NCI-H1694 treated with DMSO at 0.1 percent for 48 hours (cell line): ENCODE data around the gene RAB36.
A peak's percentile ranks its signal among the peaks of the same experiment; 100 is the strongest.

Experiments used
- DNase-seq: peaks from one replicate; lab custom pipeline; 2025; lab: John Stamatoyannopoulos, UW

Gene RAB36

GRCh38 chr22:23158516-23159290 lies 13.4 kb downstream of the RAB36 start:
- DNase-seq = no peak

GRCh38 chr22:23159291-23159630 lies 14.0 kb downstream of the RAB36 start:
- DNase-seq = no peak

GRCh38 chr22:23161029-23161428 lies 15.8 kb downstream of the RAB36 start:
- DNase-seq = no peak

GRCh38 chr22:23161574-23161973 lies 16.3 kb downstream of the RAB36 start:
- no peak for DNase-seq

- DNase-seq = peak; percentile 27
These were observed 18.4 kb downstream of the RAB36 start for GRCh38 chr22:23163665-23164064.

- no peak for DNase-seq
These were observed 18.8 kb downstream of the RAB36 start for GRCh38 chr22:23164091-23164490.

GRCh38 chr22:23166042-23166831 lies 21.0 kb downstream of the RAB36 start:
- no peak for DNase-seq

- DNase-seq = no peak
These were observed 21.8 kb downstream of the RAB36 start for GRCh38 chr22:23166841-23167616.

- DNase-seq = peak; percentile 86
These were observed 23.2 kb downstream of the RAB36 start for GRCh38 chr22:23168391-23169042.

GRCh38 chr22:23169043-23169406 lies 23.7 kb downstream of the RAB36 start:
- DNase-seq = no peak

GRCh38 chr22:23175817-23176644 lies 30.8 kb downstream of the RAB36 start:
- peak; percentile 19 for DNase-seq

GRCh38 chr22:23176645-23177027 lies 31.4 kb downstream of the RAB36 start:
- no peak for DNase-seq

GRCh38 chr22:23177197-23177596 lies 31.9 kb downstream of the RAB36 start:
- no peak for DNase-seq

- peak; percentile 32 for DNase-seq
These were observed 33.4 kb downstream of the RAB36 start for GRCh38 chr22:23178512-23179254.

GRCh38 chr22:23179381-23180299 lies 34.4 kb downstream of the RAB36 start:
- no peak for DNase-seq

- no peak for DNase-seq
These were observed 35.1 kb downstream of the RAB36 start, which contains the start of gene BCR for GRCh38 chr22:23180301-23180892. BCR (plus strand) TSS chr22:23180509; CDS start chr22:23180961, 452 bp downstream.

GRCh38 chr22:23180893-23181720 lies 35.8 kb downstream of the RAB36 start:
- no peak for DNase-seq

GRCh38 chr22:23181721-23182308 lies 36.5 kb downstream of the RAB36 start:
- DNase-seq = no peak
